Neural cell (in vitro differentiated cells): ENCODE data around the gene SOCS2. TPM values are rescaled to one million over a fixed set of nuclear protein-coding genes. Genes with fewer than 3 reads are reported as not detected.

ENCODE experiments used
- H2AFZ ChIP-seq: fragments of 200-600, 300-800 bp; sonication (generic), shearing (Covaris generic); 2 replicates; pipeline ENCODE4 v1.6.0; 2014; ENCODE audit warnings: low read depth, mild to moderate bottlenecking, antibody characterized with exemption, low read length, moderate library complexity
- H3F3A ChIP-seq: fragments of 200-600 bp; shearing (Covaris generic); 2 replicates; pipeline ENCODE4 v1.6.1; 2016; ENCODE audit warnings: mild to moderate bottlenecking, moderate library complexity, mixed read lengths, antibody characterized with exemption, low read length; ENCODE audit not compliant: insufficient read depth, poor library complexity, severe bottlenecking
- H3K27ac ChIP-seq: fragments of 200-600, 300-800 bp; sonication (generic), shearing (Covaris generic); 2 replicates; pipeline ENCODE4 v1.5.1; 2014; ENCODE audit warnings: mild to moderate bottlenecking, low read length, moderate library complexity
- H3K27me3 ChIP-seq: fragments of 300-800, 200-600 bp; sonication (generic), shearing (Covaris generic); 2 replicates; pipeline ENCODE4 v1.6.0; 2014; ENCODE audit warnings: mild to moderate bottlenecking, low read depth, low read length, moderate library complexity; ENCODE audit not compliant: insufficient read depth
- H3K36me3 ChIP-seq: fragments of 300-800, 200-600 bp; sonication (generic), shearing (Covaris generic); 2 replicates; pipeline ENCODE4 v1.5.1; 2014; ENCODE audit warnings: mild to moderate bottlenecking, antibody characterized with exemption, low read length, moderate library complexity; ENCODE audit not compliant: insufficient read depth
- H3K4me2 ChIP-seq: fragments of 300-800, 200-600 bp; sonication (generic), shearing (Covaris generic); 2 replicates; pipeline ENCODE4 v1.6.0; 2014; ENCODE audit warnings: mild to moderate bottlenecking, low read length
- H3K4me3 ChIP-seq: fragments of 300-800, 200-600 bp; sonication (generic), shearing (Covaris generic); 2 replicates; pipeline ENCODE4 v1.5.1; 2014; ENCODE audit warnings: mild to moderate bottlenecking, low read length, moderate library complexity
- H3K79me2 ChIP-seq: fragments of 200-600 bp; shearing (Covaris generic); replicated peaks from 2 replicates; pipeline ENCODE4 v1.6.0; 2014; ENCODE audit warnings: mild to moderate bottlenecking, low read length, moderate library complexity; ENCODE audit not compliant: insufficient read depth
- H3K9ac ChIP-seq: fragments of 300-800, 200-600 bp; sonication (generic), shearing (Covaris generic); 2 replicates; pipeline ENCODE4 v1.6.1; 2016; ENCODE audit warnings: mild to moderate bottlenecking, low read length, mixed read lengths
- H3K9me2 ChIP-seq: fragments of 200-600 bp; shearing (Covaris generic); 2 replicates; pipeline ENCODE4 v1.6.1; 2016; ENCODE audit warnings: mild to moderate bottlenecking, low read length, mixed read lengths; ENCODE audit not compliant: insufficient read depth
- H3K9me3 ChIP-seq: fragments of 200-600, 300-800 bp; sonication (generic), shearing (Covaris generic); 2 replicates; pipeline ENCODE4 v1.6.1; 2016; ENCODE audit warnings: mild to moderate bottlenecking, mixed run types, low read length, moderate library complexity, mixed read lengths
- H4K20me1 ChIP-seq: fragments of 200-600 bp; shearing (Covaris generic); 2 replicates; pipeline ENCODE4 v1.6.1; 2016; ENCODE audit warnings: mild to moderate bottlenecking, mixed run types; ENCODE audit not compliant: insufficient read depth
- CTCF ChIP-seq: fragments of 450-650 bp; IDR thresholded peaks from 2 replicates; pipeline ENCODE4 v1.5.1; 2014; ENCODE audit warnings: antibody characterized with exemption, mild to moderate bottlenecking, moderate library complexity; ENCODE audit not compliant: poor library complexity, severe bottlenecking
- EP300 ChIP-seq: fragments of 450-650 bp; conservative IDR thresholded peaks from 2 replicates; pipeline ENCODE4 v1.6.1; 2014; ENCODE audit warnings: antibody characterized with exemption, mild to moderate bottlenecking, moderate library complexity; ENCODE audit not compliant: poor library complexity, severe bottlenecking
- EZH2 ChIP-seq: fragments of 200-600, 300-800 bp; shearing (Covaris generic), sonication (generic); IDR thresholded peaks from 2 replicates; pipeline ENCODE4 v1.6.1; 2014; ENCODE audit warnings: antibody characterized with exemption, low read length, borderline replicate concordance, mild to moderate bottlenecking; ENCODE audit not compliant: insufficient read depth, poor library complexity, severe bottlenecking
- MXI1 ChIP-seq: fragments of 450-650 bp; conservative IDR thresholded peaks from 2 replicates; pipeline ENCODE4 v1.6.1; 2014; ENCODE audit warnings: antibody characterized with exemption, mild to moderate bottlenecking; ENCODE audit not compliant: poor library complexity, severe bottlenecking
- POLR2AphosphoS5 ChIP-seq: IDR thresholded peaks from 2 replicates; pipeline ENCODE4 v1.6.1; 2012
- RAD21 ChIP-seq: fragments of 450-650 bp; conservative IDR thresholded peaks from 2 replicates; pipeline ENCODE4 v1.6.1; 2014; ENCODE audit warnings: antibody characterized with exemption, mild to moderate bottlenecking, moderate library complexity
- SMC3 ChIP-seq: fragments of 450-650 bp; conservative IDR thresholded peaks from 2 replicates; pipeline ENCODE4 v1.6.1; 2014; ENCODE audit warnings: antibody characterized with exemption, mild to moderate bottlenecking, moderate library complexity; ENCODE audit not compliant: poor library complexity
- TAF1 ChIP-seq: IDR thresholded peaks from 2 replicates; pipeline ENCODE4 v1.6.1; 2012; ENCODE audit warnings: low read depth
- polyA plus RNA-seq: library from polyadenylated mRNA; depleted of rRNA; stranded (reverse); fragments of >200 nt; gene quantifications from 2 replicates; pipeline ENCODE4 v1.2.3, GENCODE V29; 2014
- TF ChIP-seq, protein P1 (sequence below): IDR thresholded peaks from 2 replicates; pipeline ENCODE4 v1.6.1; 2012; ENCODE audit warnings: borderline replicate concordance

Gene SOCS2
- polyA plus RNA-seq, 1 donor from 2014 or later = 119 TPM

DNA sequence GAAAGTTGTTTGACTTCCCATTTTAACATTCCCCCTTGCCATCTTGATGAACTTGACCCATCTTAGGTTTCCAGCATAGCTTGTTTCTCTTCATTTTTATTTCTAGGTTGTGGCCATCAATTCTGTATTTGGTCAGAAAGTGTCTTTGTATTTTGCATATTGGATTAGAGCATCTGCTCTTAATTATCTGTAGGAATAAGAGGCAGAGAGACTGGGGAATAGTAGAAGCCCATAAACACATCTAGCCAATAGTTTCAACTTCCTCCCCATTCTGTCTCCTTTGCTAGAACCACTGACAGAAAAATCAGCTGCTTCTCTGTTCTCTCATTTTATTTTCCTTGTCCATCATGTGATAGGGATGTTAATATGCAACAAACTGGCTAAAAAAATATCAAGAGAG, 8.2 kb downstream of the SOCS2 start:
- TF ChIP-seq, protein P1, sequence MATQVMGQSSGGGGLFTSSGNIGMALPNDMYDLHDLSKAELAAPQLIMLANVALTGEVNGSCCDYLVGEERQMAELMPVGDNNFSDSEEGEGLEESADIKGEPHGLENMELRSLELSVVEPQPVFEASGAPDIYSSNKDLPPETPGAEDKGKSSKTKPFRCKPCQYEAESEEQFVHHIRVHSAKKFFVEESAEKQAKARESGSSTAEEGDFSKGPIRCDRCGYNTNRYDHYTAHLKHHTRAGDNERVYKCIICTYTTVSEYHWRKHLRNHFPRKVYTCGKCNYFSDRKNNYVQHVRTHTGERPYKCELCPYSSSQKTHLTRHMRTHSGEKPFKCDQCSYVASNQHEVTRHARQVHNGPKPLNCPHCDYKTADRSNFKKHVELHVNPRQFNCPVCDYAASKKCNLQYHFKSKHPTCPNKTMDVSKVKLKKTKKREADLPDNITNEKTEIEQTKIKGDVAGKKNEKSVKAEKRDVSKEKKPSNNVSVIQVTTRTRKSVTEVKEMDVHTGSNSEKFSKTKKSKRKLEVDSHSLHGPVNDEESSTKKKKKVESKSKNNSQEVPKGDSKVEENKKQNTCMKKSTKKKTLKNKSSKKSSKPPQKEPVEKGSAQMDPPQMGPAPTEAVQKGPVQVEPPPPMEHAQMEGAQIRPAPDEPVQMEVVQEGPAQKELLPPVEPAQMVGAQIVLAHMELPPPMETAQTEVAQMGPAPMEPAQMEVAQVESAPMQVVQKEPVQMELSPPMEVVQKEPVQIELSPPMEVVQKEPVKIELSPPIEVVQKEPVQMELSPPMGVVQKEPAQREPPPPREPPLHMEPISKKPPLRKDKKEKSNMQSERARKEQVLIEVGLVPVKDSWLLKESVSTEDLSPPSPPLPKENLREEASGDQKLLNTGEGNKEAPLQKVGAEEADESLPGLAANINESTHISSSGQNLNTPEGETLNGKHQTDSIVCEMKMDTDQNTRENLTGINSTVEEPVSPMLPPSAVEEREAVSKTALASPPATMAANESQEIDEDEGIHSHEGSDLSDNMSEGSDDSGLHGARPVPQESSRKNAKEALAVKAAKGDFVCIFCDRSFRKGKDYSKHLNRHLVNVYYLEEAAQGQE = no peak
- TF ChIP-seq EZH2 = no peak
- TF ChIP-seq SMC3 = no peak
- no peak for TF ChIP-seq POLR2AphosphoS5
- no peak for TF ChIP-seq MXI1
- TF ChIP-seq CTCF = no peak
- TF ChIP-seq RAD21 = no peak
- no peak for TF ChIP-seq EP300
- TF ChIP-seq TAF1 = no peak
- Histone ChIP-seq H3K4me3 (no peak overlapping the region), H3K9me3 (no peaks in the 10 kb centered on the region), H3K4me2 (no peak overlapping the region), H4K20me1 (no peaks in the 10 kb centered on the region), H3K27ac (no peak overlapping the region), H3F3A (no peaks in the 10 kb centered on the region), H3K9me2 (no peaks in the 10 kb centered on the region), H3K27me3 (peaks cover 3% of the 10 kb centered on the region), H3K36me3 (no peaks in the 10 kb centered on the region), H3K9ac (no peak overlapping the region), H2AFZ (no peak overlapping the region), H3K79me2 (peaks cover 7% of the 10 kb centered on the region)

GRCh38 chr12:93581370-93581769, 8.9 kb downstream of the SOCS2 start:
- no peaks in the 10 kb centered on the region for H3K27me3 ChIP-seq
- H3K4me3 ChIP-seq = no peak overlapping the region
- no peaks in the 10 kb centered on the region for H3K36me3 ChIP-seq
- no peaks in the 10 kb centered on the region for H4K20me1 ChIP-seq
- no peaks in the 10 kb centered on the region for H3F3A ChIP-seq
- no peak overlapping the region for H2AFZ ChIP-seq
- no peak overlapping the region for H3K9ac ChIP-seq
- peaks cover 3% of the 10 kb centered on the region for H3K79me2 ChIP-seq
- H3K9me3 ChIP-seq = no peaks in the 10 kb centered on the region
- TF ChIP-seq, protein P1 = no peak
- TF ChIP-seq MXI1 = no peak
- TF ChIP-seq TAF1 = no peak
- no peak for TF ChIP-seq SMC3
- TF ChIP-seq RAD21 = no peak
- TF ChIP-seq CTCF = no peak
- no peak for TF ChIP-seq EP300
- TF ChIP-seq POLR2AphosphoS5 = no peak
- TF ChIP-seq EZH2 = no peak
- H3K27ac ChIP-seq = no peak overlapping the region
- H3K9me2 ChIP-seq = no peaks in the 10 kb centered on the region
- no peak overlapping the region for H3K4me2 ChIP-seq
